Adrenal gland (tissue), 12 donors: ENCODE data around the gene S1PR2. TPM values are rescaled to one million over a fixed set of nuclear protein-coding genes. Genes with fewer than 3 reads are reported as not detected.

Experiments
- DNase-seq, 7 donors: peaks; one replicate each; pipeline ENCODE4 v3.0.0-alpha.2; 2019 to 2020
- H3K27ac ChIP-seq, 5 donors: fragments of 200-600 bp; sonication (generic) in 4 of 5; 1 replicate in 3 of 5; 2 replicates in 2 of 5; pipeline versions ENCODE4 v1.5.1 to v1.8.0; 2016 to 2020; ENCODE audit warnings: mild to moderate bottlenecking in 1 of 5
- H3K27me3 ChIP-seq: fragments of 200-600 bp; 2 replicates; pipeline ENCODE4 v1.8.0; 2021
- H3K36me3 ChIP-seq, 2 donors: fragments of 200-600 bp; replicated peaks in 1 of 2; 1 replicate in 1 of 2; 2 replicates in 1 of 2; pipeline versions ENCODE4 v1.5.1 to v1.8.0; 2018 to 2022
- H3K4me1 ChIP-seq, 2 donors: fragments of 200-600 bp; replicated peaks in 1 of 2; 1 replicate in 1 of 2; 2 replicates in 1 of 2; pipeline versions ENCODE4 v1.5.1 to v1.8.0; 2018 to 2021
- H3K4me3 ChIP-seq, 4 donors: fragments of 200-600 bp; sonication (generic) in 3 of 4; one replicate each; pipeline ENCODE4 v1.5.1; 2016 to 2018
- H3K9me3 ChIP-seq, 3 donors: fragments of 200-600 bp; sonication (generic) in 1 of 3; replicated peaks in 1 of 3; 1 replicate in 2 of 3; 2 replicates in 1 of 3; pipeline versions ENCODE4 v1.5.1 to v1.8.0; 2016 to 2021
- CTCF ChIP-seq, 6 experiments: fragments of 450-650 bp in 4 of 6; fragments of 200-600 bp in 2 of 6; sonication (generic) in 1 of 6; IDR thresholded peaks; 1 replicate in 5 of 6; 2 replicates in 1 of 6; pipeline versions ENCODE4 v1.5.1 to v1.8.0; 2016 to 2021; ENCODE audit warnings: antibody characterized with exemption in 6 of 6, mild to moderate bottlenecking in 2 of 6, moderate library complexity in 1 of 6
- POLR2A ChIP-seq, 2 donors: fragments of 450-650 bp; IDR thresholded peaks; one replicate each; pipeline ENCODE4 v1.6.1; 2017; ENCODE audit warnings: antibody characterized with exemption in 2 of 2, mild to moderate bottlenecking in 2 of 2, moderate library complexity in 1 of 2
- WGBS, 4 donors: extraction: QIAGEN DNeasy Blood & Tissue Kit in 2 of 4; methylation state at CpG; one replicate each; pipeline versions ENCODE4 v1.1.5 to v1.1.7; 2013 to 2017; 5-methylcytosine and 5-hydroxymethylcytosine counted together
- intact Hi-C, 2 donors: fragments of 100-400 bp; cut with DNase I; formaldehyde crosslinking; loops; one replicate each; pipeline versions ENCODE4 v1.14.1 to v1.15.0; 2022 to 2023
- polyA plus RNA-seq, 3 donors: library from polyadenylated mRNA; stranded (reverse); fragments of 200-250 nt in 2 of 3; fragments of 350-450 nt in 1 of 3; fragmentation: Illumina TruSeq in 1 of 3; extraction: RNeasy Lipid Tissue Mini Kit (QIAGEN cat#74804) in 1 of 3; gene quantifications; one replicate each; pipeline ENCODE4 v1.2.3, GENCODE V29; 2013 to 2014
- total RNA-seq, 9 donors: library from RNA; depleted of rRNA in 4 of 9; stranded (reverse); fragments of >200 nt in 4 of 9; fragments of 120-200 nt in 1 of 9; fragmentation: NEBNext Ultra II Directional in 1 of 9; extraction: Animal tissue kit (Norgen Biotek cat#: 25700) in 1 of 9; gene quantifications; one replicate each; pipeline versions ENCODE4 v1.1.0 to v1.2.4, GENCODE V29; 2013 to 2023
- donor health status: healthy with polysubstance abuse.
- donor health status: Bipolar disorder and iron deficiency.
- donor health status: DM: yes; HTN: yes; CAD: no.
- donor health status: DM: no; HTN: no; CAD: no.
- donor health status: DM: no; HTN: no; CAD: no.
- donor health status: DM: yes; HTN: yes; CAD: no.

S1PR2 gene
- total and polyA plus RNA-seq, 12 donors, result 1.6 to 9.5 (median 5.0) TPM

GRCh38 chr19:10226376-10227025 lies 4.6 kb downstream of the S1PR2 start:
- Histone ChIP-seq H3K4me1 (peaks cover 7 to 27% of the 10 kb centered on the region in 2 donors), H3K9me3 (no peaks in the 10 kb centered on the region), H3K4me3 (no peak overlapping the region), H3K36me3 (no peaks in the 10 kb centered on the region), H3K27me3 (no peaks in the 10 kb centered on the region), H3K27ac (peak overlapping the region in 3 of 5 donors; percentile 39 to 90 (median 63))
- intact Hi-C loops, result no loop called here
- peak in 6 of 7 donors; percentile 22 to 77 (median 47) for DNase-seq
- WGBS, 4 donors, result 46 to 63% (median 51%) methylated on average over 11 to 13 of the region's 13 CpGs
- TF ChIP-seq POLR2A (IDR thresholded peaks at IDR 0.05), result no peak
- no peak for TF ChIP-seq CTCF (IDR thresholded peaks at IDR 0.05)

GRCh38 chr19:10226021-10226375 lies 5.1 kb downstream of the S1PR2 start:
- intact Hi-C loops, result no loop called here
- H3K36me3 ChIP-seq, result no peaks in the 10 kb centered on the region
- H3K4me3 ChIP-seq, result no peak overlapping the region
- DNase-seq, result no peak
- no peaks in the 10 kb centered on the region for H3K27me3 ChIP-seq
- H3K9me3 ChIP-seq, result no peaks in the 10 kb centered on the region
- WGBS, 4 donors, result 58 to 62% (median 61%) methylated on average over 6 of the region's 6 CpGs; no CpG with 5 or more reads in 1 of the 4 donors
- peak overlapping the region in 2 of 5 donors; percentile 66 to 90 for H3K27ac ChIP-seq
- H3K4me1 ChIP-seq, result peaks cover 7 to 22% of the 10 kb centered on the region in 2 donors
- TF ChIP-seq CTCF (IDR thresholded peaks at IDR 0.05) (no peak), POLR2A (IDR thresholded peaks at IDR 0.05) (no peak)

GRCh38 chr19:10224337-10224736 lies 6.8 kb downstream of the S1PR2 start:
- no peak overlapping the region for H3K27ac ChIP-seq
- TF ChIP-seq POLR2A (IDR thresholded peaks at IDR 0.05) (no peak), CTCF (IDR thresholded peaks at IDR 0.05) (no peak)
- WGBS, 4 donors, result 93 to 96% (median 94%) methylated on average over 19 to 23 of the region's 23 CpGs
- H3K9me3 ChIP-seq, result no peaks in the 10 kb centered on the region
- H3K36me3 ChIP-seq, result no peaks in the 10 kb centered on the region
- peaks cover 0 to 6% of the 10 kb centered on the region in 2 donors for H3K4me1 ChIP-seq
- H3K4me3 ChIP-seq, result no peak overlapping the region
- intact Hi-C loops, result no loop called here
- DNase-seq, result no peak
- H3K27me3 ChIP-seq, result no peaks in the 10 kb centered on the region

- no peak overlapping the region for H3K27ac ChIP-seq
- intact Hi-C loops, result no loop called here
Measured at GRCh38 chr19:10223488-10224213, 7.5 kb downstream of the S1PR2 start.

More at GRCh38 chr19:10223488-10224213, 7.5 kb downstream of the S1PR2 start:
- H3K27me3 ChIP-seq, result no peaks in the 10 kb centered on the region
- WGBS, 4 donors, result 92 to 97% (median 94%) methylated on average over 19 to 28 of the region's 28 CpGs
- TF ChIP-seq POLR2A (IDR thresholded peaks at IDR 0.05), result no peak
- no peak for TF ChIP-seq CTCF (IDR thresholded peaks at IDR 0.05)
- no peak overlapping the region for H3K4me3 ChIP-seq
- no peak for DNase-seq
- no peaks in the 10 kb centered on the region for H3K36me3 ChIP-seq
- H3K4me1 ChIP-seq, result peaks cover 0 to 6% of the 10 kb centered on the region in 2 donors
- no peaks in the 10 kb centered on the region for H3K9me3 ChIP-seq
